ENCODE results near the gene CPNE7. TPM values are rescaled to one million over a fixed set of nuclear protein-coding genes. Genes with fewer than 3 reads are reported as not detected.

The CPNE7 gene
- total RNA-seq, 4 donors from 2014 or later = 1.1 to 3.3 (median 2.5) TPM

GRCh38 chr16:89571636-89572035 is 3.9 kb upstream of the CPNE7 start:
- no peak overlapping the region for H3K4me3 ChIP-seq (ENCODE audit: low read depth, poor library complexity, severe bottlenecking)
- DNase-seq (ENCODE audit: low spot score in 2 of 2) = no peak
- intact Hi-C loops (cut with DNase I; ENCODE audit: low total_unique reads) = no loop called here
- 69 to 87% methylated on average over 14 to 18 of the region's 18 CpGs for WGBS, 2 donors
- TF ChIP-seq, protein P1, sequence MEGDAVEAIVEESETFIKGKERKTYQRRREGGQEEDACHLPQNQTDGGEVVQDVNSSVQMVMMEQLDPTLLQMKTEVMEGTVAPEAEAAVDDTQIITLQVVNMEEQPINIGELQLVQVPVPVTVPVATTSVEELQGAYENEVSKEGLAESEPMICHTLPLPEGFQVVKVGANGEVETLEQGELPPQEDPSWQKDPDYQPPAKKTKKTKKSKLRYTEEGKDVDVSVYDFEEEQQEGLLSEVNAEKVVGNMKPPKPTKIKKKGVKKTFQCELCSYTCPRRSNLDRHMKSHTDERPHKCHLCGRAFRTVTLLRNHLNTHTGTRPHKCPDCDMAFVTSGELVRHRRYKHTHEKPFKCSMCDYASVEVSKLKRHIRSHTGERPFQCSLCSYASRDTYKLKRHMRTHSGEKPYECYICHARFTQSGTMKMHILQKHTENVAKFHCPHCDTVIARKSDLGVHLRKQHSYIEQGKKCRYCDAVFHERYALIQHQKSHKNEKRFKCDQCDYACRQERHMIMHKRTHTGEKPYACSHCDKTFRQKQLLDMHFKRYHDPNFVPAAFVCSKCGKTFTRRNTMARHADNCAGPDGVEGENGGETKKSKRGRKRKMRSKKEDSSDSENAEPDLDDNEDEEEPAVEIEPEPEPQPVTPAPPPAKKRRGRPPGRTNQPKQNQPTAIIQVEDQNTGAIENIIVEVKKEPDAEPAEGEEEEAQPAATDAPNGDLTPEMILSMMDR (IDR thresholded peaks at IDR 0.05) = no peak
- no peak for TF ChIP-seq POLR2A (IDR thresholded peaks at IDR 0.05)

DNA sequence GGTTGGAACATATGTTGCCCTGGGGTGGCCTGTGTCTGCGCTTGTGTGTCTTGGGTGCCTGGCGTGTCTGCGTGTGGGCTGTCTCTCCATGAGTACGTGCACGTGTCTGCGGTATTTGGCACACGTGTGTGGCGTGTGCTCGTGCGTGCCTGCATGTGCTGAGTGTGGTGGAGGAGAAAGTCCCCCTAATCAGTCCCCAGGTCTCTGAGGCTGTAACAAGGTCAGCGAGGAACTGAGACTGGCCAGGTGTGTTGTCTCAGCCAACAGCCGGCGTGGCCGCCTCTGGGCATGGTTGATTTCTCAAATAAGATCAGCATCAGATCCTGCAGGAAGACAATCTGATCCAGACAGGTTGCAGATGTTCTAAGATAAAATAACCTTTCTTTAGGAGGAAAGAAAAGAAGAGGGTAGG is 3.5 kb upstream of the CPNE7 start:
- no peak overlapping the region for H3K4me3 ChIP-seq (ENCODE audit: low read depth, poor library complexity, severe bottlenecking)
- DNase-seq (ENCODE audit: low spot score in 2 of 2) = no peak
- WGBS, 2 donors = 29 to 47% methylated on average over 14 of the region's 14 CpGs
- intact Hi-C loops (cut with DNase I; ENCODE audit: low total_unique reads) = no loop called here
- TF ChIP-seq, protein P1 (IDR thresholded peaks at IDR 0.05) = no peak

GRCh38 chr16:89572485-89573205 is 2.9 kb upstream of the CPNE7 start:
- TF ChIP-seq POLR2A (IDR thresholded peaks at IDR 0.05) = no peak
- TF ChIP-seq, protein P1 (IDR thresholded peaks at IDR 0.05) = no peak
- H3K4me3 ChIP-seq (ENCODE audit: low read depth, poor library complexity, severe bottlenecking) = no peak overlapping the region
- intact Hi-C loops (cut with DNase I; ENCODE audit: low total_unique reads) = no loop called here
- WGBS, 2 donors = 70 to 76% methylated on average over 13 to 19 of the region's 19 CpGs
- DNase-seq (ENCODE audit: low spot score in 2 of 2) = no peak

DNA sequence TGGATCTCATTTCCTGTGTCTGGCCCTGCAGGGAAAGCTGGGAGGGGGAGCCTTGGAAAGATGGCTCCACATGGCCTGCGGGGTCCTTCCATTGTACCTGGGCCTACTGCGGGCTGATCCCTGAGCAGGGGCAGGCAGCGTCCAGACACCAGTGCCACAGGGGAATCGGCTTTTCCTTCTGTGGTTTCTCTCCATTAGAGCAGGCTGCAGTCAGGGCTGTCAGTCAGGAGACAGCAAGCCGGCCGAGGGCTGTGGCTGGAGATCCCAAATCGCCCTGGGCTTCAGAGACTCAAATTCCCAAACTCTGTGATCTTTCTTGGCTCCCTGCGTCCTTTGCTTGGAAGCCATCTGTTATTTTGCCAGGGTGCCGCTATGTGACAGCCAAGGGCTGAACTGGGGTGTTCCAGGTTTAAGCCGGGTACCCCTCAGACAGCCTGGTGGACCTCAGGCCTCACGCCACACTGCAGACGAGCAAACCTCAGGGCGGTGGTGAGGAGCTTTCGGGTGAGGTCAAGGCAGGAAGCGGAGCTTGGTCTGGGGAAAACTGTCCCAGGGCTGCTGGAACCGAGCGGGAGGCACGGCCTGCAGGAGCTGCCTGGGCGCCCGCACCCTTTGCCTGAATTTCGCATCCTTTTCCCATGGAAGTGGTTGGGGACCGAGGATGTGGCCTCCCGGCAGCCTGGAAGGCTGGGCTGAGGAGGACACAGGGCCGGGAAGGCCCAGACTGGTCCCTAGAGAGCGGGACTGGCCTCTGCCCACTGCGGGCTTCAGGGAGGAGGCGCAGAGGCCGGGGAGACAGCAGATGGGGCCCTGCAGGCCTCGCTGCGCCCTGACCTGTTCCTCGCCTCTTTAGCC is 1.5 kb upstream of the CPNE7 start:
- H3K4me3 ChIP-seq (ENCODE audit: low read depth, poor library complexity, severe bottlenecking) = no peak overlapping the region
- intact Hi-C loops (cut with DNase I; ENCODE audit: low total_unique reads) = no loop called here
- no peak for TF ChIP-seq POLR2A (IDR thresholded peaks at IDR 0.05)
- TF ChIP-seq, protein P1 (IDR thresholded peaks at IDR 0.05) = no peak
- 76 to 84% methylated on average over 23 to 26 of the region's 31 CpGs for WGBS, 2 donors
- no peak for DNase-seq (ENCODE audit: low spot score in 2 of 2)

DNA sequence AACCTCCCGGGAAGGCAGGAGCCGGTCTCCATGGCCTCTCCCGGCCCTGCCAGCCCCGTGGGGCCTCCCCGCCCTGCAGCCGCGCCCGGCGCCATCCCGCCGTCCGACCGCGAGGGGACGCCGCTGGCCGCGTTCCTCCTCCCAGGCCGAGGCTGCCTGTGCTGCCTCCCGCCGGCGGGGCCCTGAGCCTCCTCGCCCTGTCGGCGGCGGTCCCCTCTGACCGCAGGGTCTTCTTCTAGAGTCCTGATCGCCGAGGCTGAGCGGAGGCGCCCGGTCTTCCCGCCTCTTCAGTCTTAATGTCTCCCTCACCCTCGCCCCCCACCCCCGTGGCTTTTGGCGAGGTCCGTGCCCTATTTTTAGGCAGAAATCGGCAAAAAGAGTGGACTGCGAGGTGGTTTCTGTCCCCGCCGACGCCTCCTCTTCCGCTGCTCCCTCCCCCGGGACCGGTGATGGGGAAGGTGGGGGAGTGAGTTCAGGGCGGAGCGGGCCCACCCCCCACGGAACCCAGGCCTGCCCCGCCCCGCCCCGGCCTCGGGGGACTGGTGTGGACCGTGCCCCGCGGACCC is 794 bp upstream of the CPNE7 start:
- TF ChIP-seq, protein P1 (IDR thresholded peaks at IDR 0.05) = no peak
- TF ChIP-seq POLR2A (IDR thresholded peaks at IDR 0.05) = no peak
- 1 to 2% methylated on average over 27 to 39 of the region's 55 CpGs for WGBS, 2 donors
- intact Hi-C loops (cut with DNase I; ENCODE audit: low total_unique reads) = no loop called here
- no peak overlapping the region for H3K4me3 ChIP-seq (ENCODE audit: low read depth, poor library complexity, severe bottlenecking)
- DNase-seq (ENCODE audit: low spot score in 2 of 2) = no peak

Measured in lower leg skin (tissue), 4 donors.